Neural cell (in vitro differentiated cells): ENCODE measurements around the gene BRSK2. TPM values are rescaled to one million over a fixed set of nuclear protein-coding genes. Genes with fewer than 3 reads are reported as not detected.

ENCODE experiments used
- H2AFZ ChIP-seq: fragments of 200-600, 300-800 bp; sonication (generic), shearing (Covaris generic); 2 replicates; pipeline ENCODE4 v1.6.0; 2014; ENCODE audit warnings: low read depth, mild to moderate bottlenecking, antibody characterized with exemption, low read length, moderate library complexity
- H3F3A ChIP-seq: fragments of 200-600 bp; shearing (Covaris generic); 2 replicates; pipeline ENCODE4 v1.6.1; 2016; ENCODE audit warnings: mild to moderate bottlenecking, moderate library complexity, mixed read lengths, antibody characterized with exemption, low read length; ENCODE audit not compliant: insufficient read depth, poor library complexity, severe bottlenecking
- H3K27ac ChIP-seq: fragments of 200-600, 300-800 bp; sonication (generic), shearing (Covaris generic); 2 replicates; pipeline ENCODE4 v1.5.1; 2014; ENCODE audit warnings: mild to moderate bottlenecking, low read length, moderate library complexity
- H3K27me3 ChIP-seq: fragments of 300-800, 200-600 bp; sonication (generic), shearing (Covaris generic); 2 replicates; pipeline ENCODE4 v1.6.0; 2014; ENCODE audit warnings: mild to moderate bottlenecking, low read depth, low read length, moderate library complexity; ENCODE audit not compliant: insufficient read depth
- H3K36me3 ChIP-seq: fragments of 300-800, 200-600 bp; sonication (generic), shearing (Covaris generic); 2 replicates; pipeline ENCODE4 v1.5.1; 2014; ENCODE audit warnings: mild to moderate bottlenecking, antibody characterized with exemption, low read length, moderate library complexity; ENCODE audit not compliant: insufficient read depth
- H3K4me2 ChIP-seq: fragments of 300-800, 200-600 bp; sonication (generic), shearing (Covaris generic); 2 replicates; pipeline ENCODE4 v1.6.0; 2014; ENCODE audit warnings: mild to moderate bottlenecking, low read length
- H3K4me3 ChIP-seq: fragments of 300-800, 200-600 bp; sonication (generic), shearing (Covaris generic); 2 replicates; pipeline ENCODE4 v1.5.1; 2014; ENCODE audit warnings: mild to moderate bottlenecking, low read length, moderate library complexity
- H3K79me2 ChIP-seq: fragments of 200-600 bp; shearing (Covaris generic); replicated peaks from 2 replicates; pipeline ENCODE4 v1.6.0; 2014; ENCODE audit warnings: mild to moderate bottlenecking, low read length, moderate library complexity; ENCODE audit not compliant: insufficient read depth
- H3K9ac ChIP-seq: fragments of 300-800, 200-600 bp; sonication (generic), shearing (Covaris generic); 2 replicates; pipeline ENCODE4 v1.6.1; 2016; ENCODE audit warnings: mild to moderate bottlenecking, low read length, mixed read lengths
- H3K9me2 ChIP-seq: fragments of 200-600 bp; shearing (Covaris generic); 2 replicates; pipeline ENCODE4 v1.6.1; 2016; ENCODE audit warnings: mild to moderate bottlenecking, low read length, mixed read lengths; ENCODE audit not compliant: insufficient read depth
- H3K9me3 ChIP-seq: fragments of 200-600, 300-800 bp; sonication (generic), shearing (Covaris generic); 2 replicates; pipeline ENCODE4 v1.6.1; 2016; ENCODE audit warnings: mild to moderate bottlenecking, mixed run types, low read length, moderate library complexity, mixed read lengths
- H4K20me1 ChIP-seq: fragments of 200-600 bp; shearing (Covaris generic); 2 replicates; pipeline ENCODE4 v1.6.1; 2016; ENCODE audit warnings: mild to moderate bottlenecking, mixed run types; ENCODE audit not compliant: insufficient read depth
- CTCF ChIP-seq: fragments of 450-650 bp; IDR thresholded peaks from 2 replicates; pipeline ENCODE4 v1.5.1; 2014; ENCODE audit warnings: antibody characterized with exemption, mild to moderate bottlenecking, moderate library complexity; ENCODE audit not compliant: poor library complexity, severe bottlenecking
- EP300 ChIP-seq: fragments of 450-650 bp; conservative IDR thresholded peaks from 2 replicates; pipeline ENCODE4 v1.6.1; 2014; ENCODE audit warnings: antibody characterized with exemption, mild to moderate bottlenecking, moderate library complexity; ENCODE audit not compliant: poor library complexity, severe bottlenecking
- EZH2 ChIP-seq: fragments of 200-600, 300-800 bp; shearing (Covaris generic), sonication (generic); IDR thresholded peaks from 2 replicates; pipeline ENCODE4 v1.6.1; 2014; ENCODE audit warnings: antibody characterized with exemption, low read length, borderline replicate concordance, mild to moderate bottlenecking; ENCODE audit not compliant: insufficient read depth, poor library complexity, severe bottlenecking
- MXI1 ChIP-seq: fragments of 450-650 bp; conservative IDR thresholded peaks from 2 replicates; pipeline ENCODE4 v1.6.1; 2014; ENCODE audit warnings: antibody characterized with exemption, mild to moderate bottlenecking; ENCODE audit not compliant: poor library complexity, severe bottlenecking
- POLR2AphosphoS5 ChIP-seq: IDR thresholded peaks from 2 replicates; pipeline ENCODE4 v1.6.1; 2012
- RAD21 ChIP-seq: fragments of 450-650 bp; conservative IDR thresholded peaks from 2 replicates; pipeline ENCODE4 v1.6.1; 2014; ENCODE audit warnings: antibody characterized with exemption, mild to moderate bottlenecking, moderate library complexity
- REST ChIP-seq: IDR thresholded peaks from 2 replicates; pipeline ENCODE4 v1.6.1; 2012; ENCODE audit warnings: borderline replicate concordance
- SMC3 ChIP-seq: fragments of 450-650 bp; conservative IDR thresholded peaks from 2 replicates; pipeline ENCODE4 v1.6.1; 2014; ENCODE audit warnings: antibody characterized with exemption, mild to moderate bottlenecking, moderate library complexity; ENCODE audit not compliant: poor library complexity
- TAF1 ChIP-seq: IDR thresholded peaks from 2 replicates; pipeline ENCODE4 v1.6.1; 2012; ENCODE audit warnings: low read depth
- polyA plus RNA-seq: library from polyadenylated mRNA; depleted of rRNA; stranded (reverse); fragments of >200 nt; gene quantifications from 2 replicates; pipeline ENCODE4 v1.2.3, GENCODE V29; 2014

The BRSK2 gene
- polyA plus RNA-seq, 1 donor from 2014 or later: 47.5 TPM

- H2AFZ ChIP-seq: no peak overlapping the region
- H3K9ac ChIP-seq: no peak overlapping the region
- no peaks in the 10 kb centered on the region for H4K20me1 ChIP-seq
- TF ChIP-seq CTCF: no peak
- no peak for TF ChIP-seq POLR2AphosphoS5
- no peak for TF ChIP-seq RAD21
- TF ChIP-seq EZH2: no peak
- TF ChIP-seq REST: no peak
- TF ChIP-seq TAF1: no peak
- no peak for TF ChIP-seq EP300
- no peak for TF ChIP-seq SMC3
- no peak for TF ChIP-seq MXI1
- no peak overlapping the region for H3K4me3 ChIP-seq
- no peaks in the 10 kb centered on the region for H3K36me3 ChIP-seq
- H3K27me3 ChIP-seq: no peaks in the 10 kb centered on the region
- no peaks in the 10 kb centered on the region for H3K9me3 ChIP-seq
- H3K9me2 ChIP-seq: no peaks in the 10 kb centered on the region
- H3K79me2 ChIP-seq: no peaks in the 10 kb centered on the region
- H3K4me2 ChIP-seq: no peak overlapping the region
- no peak overlapping the region for H3K27ac ChIP-seq
- H3F3A ChIP-seq: no peaks in the 10 kb centered on the region
Observed at GRCh38 chr11:1370186-1371025, 19.3 kb upstream of the BRSK2 start.

GRCh38 chr11:1371026-1371325 lies 18.8 kb upstream of the BRSK2 start:
- no peaks in the 10 kb centered on the region for H3K9me3 ChIP-seq
- H3K4me3 ChIP-seq: no peak overlapping the region
- H3K27ac ChIP-seq: no peak overlapping the region
- no peaks in the 10 kb centered on the region for H3K36me3 ChIP-seq
- no peaks in the 10 kb centered on the region for H4K20me1 ChIP-seq
- H3K27me3 ChIP-seq: no peaks in the 10 kb centered on the region
- no peaks in the 10 kb centered on the region for H3K9me2 ChIP-seq
- H3K4me2 ChIP-seq: no peak overlapping the region
- no peak overlapping the region for H3K9ac ChIP-seq
- no peak overlapping the region for H2AFZ ChIP-seq
- no peak for TF ChIP-seq CTCF
- TF ChIP-seq EZH2: no peak
- no peak for TF ChIP-seq POLR2AphosphoS5
- TF ChIP-seq MXI1: no peak
- TF ChIP-seq TAF1: no peak
- no peak for TF ChIP-seq SMC3
- no peak for TF ChIP-seq EP300
- no peak for TF ChIP-seq REST
- no peak for TF ChIP-seq RAD21
- no peaks in the 10 kb centered on the region for H3F3A ChIP-seq
- no peaks in the 10 kb centered on the region for H3K79me2 ChIP-seq
